GM10266 (cell line): ENCODE results near the gene IKBKE.

ENCODE experiments used
- DNase-seq: peaks from one replicate; pipeline ENCODE4 v3.0.0; 2012; ENCODE audit errors: extremely low spot score
- TF ChIP-seq, protein P1 (sequence below): IDR thresholded peaks from 2 replicates; pipeline ENCODE4 v1.5.1; 2012; ENCODE audit warnings: mild to moderate bottlenecking, low read depth; ENCODE audit not compliant: control insufficient read depth, insufficient read depth; ENCODE audit errors: missing control alignments

The IKBKE gene

DNA sequence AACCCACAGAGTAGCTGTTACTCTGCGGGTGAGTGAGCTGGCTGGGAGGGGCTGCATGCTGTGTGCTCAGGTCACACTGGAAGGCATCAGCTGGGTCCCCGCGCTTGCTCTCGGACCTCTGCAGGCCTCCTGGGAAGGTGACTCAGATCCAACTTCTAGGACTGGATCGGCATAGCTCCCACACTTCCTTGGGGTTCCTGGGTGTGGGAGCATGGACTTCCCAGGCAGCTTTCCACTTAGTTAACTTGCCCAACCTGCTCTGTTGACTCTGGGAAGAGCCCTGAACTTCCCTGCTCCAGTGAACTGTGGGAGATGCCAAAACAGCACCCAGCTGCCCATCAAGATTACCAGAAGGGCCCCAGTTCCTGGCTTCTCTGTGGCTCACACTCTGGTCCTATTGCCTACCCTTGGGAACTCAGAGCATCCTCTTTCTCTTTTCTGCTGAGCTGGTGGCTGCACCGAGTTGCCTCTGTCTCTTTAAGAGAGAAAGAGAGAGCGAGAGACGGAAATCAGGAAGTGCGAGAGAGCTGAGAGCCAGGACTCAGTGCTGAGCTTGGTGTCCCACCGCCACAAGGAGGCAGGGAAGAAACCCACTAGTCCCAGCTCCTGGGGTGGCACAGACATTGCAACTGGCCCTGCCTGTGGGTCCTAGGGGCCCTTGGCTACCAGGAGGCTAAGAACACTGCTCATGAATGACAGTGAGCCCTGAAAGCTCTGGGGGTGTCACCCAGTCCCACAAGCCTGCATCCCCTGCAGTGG, at the start of gene IKBKE:
IKBKE (plus strand) TSS at position 544 of the 759 bp plus-strand sequence. CDS start 2,752 bp downstream, outside the sequence.
- DNase-seq: peak; percentile 75

DNA sequence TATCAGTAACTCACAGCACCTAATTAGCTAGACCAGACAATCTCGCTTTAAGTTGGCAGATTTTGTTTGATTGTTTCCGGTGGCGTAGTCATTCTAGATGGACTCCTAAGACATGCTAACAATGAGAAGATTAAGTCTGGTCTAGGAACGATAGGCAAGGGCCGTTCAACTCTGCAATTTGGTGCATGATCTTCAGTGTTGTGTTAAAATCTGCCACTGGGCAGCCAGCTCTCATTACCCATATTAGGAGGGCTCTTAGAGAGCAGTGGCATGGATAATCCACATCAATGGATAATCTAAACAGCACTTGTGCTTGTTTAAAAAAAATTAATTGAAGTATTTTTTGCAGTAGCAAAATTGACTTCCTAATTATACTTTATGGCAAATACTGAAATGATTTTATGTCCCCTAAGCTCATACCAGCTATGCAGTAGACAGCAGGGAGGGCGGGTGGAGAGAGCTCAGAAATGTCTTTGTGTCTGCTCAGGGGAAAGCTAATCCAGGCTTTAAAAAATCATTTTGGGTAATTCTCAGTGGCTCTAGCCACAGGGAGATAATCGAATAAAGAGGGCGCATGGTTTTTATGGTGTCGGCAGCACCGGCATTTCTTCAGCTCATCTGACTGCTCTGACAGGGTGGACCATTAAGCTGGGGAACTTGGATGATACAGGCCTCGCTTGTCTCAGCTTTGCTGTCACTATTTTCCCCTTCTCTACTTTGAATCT, 48.5 kb upstream of the IKBKE start:
- DNase-seq: no peak
- TF ChIP-seq, protein P1, sequence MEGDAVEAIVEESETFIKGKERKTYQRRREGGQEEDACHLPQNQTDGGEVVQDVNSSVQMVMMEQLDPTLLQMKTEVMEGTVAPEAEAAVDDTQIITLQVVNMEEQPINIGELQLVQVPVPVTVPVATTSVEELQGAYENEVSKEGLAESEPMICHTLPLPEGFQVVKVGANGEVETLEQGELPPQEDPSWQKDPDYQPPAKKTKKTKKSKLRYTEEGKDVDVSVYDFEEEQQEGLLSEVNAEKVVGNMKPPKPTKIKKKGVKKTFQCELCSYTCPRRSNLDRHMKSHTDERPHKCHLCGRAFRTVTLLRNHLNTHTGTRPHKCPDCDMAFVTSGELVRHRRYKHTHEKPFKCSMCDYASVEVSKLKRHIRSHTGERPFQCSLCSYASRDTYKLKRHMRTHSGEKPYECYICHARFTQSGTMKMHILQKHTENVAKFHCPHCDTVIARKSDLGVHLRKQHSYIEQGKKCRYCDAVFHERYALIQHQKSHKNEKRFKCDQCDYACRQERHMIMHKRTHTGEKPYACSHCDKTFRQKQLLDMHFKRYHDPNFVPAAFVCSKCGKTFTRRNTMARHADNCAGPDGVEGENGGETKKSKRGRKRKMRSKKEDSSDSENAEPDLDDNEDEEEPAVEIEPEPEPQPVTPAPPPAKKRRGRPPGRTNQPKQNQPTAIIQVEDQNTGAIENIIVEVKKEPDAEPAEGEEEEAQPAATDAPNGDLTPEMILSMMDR: no peak

More for the DNA sequence above, at the start of gene IKBKE:
- TF ChIP-seq, protein P1: peak; percentile 12

DNA sequence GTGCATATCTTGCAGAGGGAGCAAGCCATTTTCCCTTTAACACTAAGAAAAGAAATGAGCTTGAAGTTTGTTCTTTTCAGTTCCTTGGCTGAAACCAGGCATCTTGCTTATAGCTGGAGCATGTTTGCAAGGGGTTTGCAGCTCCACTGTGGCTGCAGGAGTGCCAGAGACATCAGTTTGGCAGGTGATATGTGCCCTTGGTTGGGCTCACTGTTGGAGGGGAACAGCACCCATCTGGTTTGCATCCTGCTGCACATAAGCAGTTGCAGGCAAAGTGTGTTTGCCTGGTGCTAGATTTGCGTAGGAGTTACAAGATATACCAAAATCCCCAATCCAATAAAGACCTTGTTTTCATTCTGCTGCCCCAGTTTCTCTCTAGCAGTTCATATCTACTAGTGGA, 47.8 kb upstream of the IKBKE start:
- no peak for DNase-seq
- TF ChIP-seq, protein P1: no peak

DNA sequence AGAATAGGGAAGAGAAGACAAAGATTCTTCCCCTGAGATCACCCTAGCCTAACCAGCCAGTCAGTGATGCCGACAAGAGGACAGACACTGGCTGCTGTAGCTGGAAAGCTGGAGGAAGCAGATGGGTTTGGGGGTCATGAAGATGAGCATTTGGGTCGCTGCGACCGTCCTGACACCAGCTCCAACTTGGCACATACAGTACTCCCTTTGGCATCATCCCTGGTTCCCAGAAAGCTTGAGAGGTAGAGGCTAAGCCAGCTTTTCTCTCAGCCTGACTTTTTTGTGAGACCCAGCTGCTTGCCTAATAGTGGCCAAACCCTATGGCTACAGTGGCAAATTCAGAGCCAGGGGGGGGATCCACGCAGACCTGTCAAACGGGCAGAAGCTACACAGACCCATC, 43.0 kb upstream of the IKBKE start:
- DNase-seq: no peak
- TF ChIP-seq, protein P1: no peak

DNA sequence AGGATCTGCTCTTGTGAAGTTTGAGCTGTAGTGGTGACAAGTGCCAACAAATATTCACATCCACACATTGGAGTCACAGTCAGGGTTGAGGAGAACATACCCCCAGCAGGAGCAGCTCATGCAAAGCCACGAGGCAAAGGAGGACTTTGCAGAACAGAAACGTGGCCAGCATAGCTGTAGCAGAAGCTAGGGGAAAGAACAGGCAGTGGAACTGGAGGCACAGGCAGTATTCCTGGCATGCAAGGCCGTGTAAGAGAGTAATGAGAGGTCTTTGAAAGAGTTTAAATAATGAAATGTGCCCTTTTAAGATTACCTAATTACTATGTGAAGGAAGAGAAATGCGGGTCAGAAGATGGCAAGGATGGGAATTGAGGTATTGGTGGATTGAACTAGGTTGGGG, 40.9 kb upstream of the IKBKE start:
- TF ChIP-seq, protein P1: no peak
- DNase-seq: no peak

DNA sequence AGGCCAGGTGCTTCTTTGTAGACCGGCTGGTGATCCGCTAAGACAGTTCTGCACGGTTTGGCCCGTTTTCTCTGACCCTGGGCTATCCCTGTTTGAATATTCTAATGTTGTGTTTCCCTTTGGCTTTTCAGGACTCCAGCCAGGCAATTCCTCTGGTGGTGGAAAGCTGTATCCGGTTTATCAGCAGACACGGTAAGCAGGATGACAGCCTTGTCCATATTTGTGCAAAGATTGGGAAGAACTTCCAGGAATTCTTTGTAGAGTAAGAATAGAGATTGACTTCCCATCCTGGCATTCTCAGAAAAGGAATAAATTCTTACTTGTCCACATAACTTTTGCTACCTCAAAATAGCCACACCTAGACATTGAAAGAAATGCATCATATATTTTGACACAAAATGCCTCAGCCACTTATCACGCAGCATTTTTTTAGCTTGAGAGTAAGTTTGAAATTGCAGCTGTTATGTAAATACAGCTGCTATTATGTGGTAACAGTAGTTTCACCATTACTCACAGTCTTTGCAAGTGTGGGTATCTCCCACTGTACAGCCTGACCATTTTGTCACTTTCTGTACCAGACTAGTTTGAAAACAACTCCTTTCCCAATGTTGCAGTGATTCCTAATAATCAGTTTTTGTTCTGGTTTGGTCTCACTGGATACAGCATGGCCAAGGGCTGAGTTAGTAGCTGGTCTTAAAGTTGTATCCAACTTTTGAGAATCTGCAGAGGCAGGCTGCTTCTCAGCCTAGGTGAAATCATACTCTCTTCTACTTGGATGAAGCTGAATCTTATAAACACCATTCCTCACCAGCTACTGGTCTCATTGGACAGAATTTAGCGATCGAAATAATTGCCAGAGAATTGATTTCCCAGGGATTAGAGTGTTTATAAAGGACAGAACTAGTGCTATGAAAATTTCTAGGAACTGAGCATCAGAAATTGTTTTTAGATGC, 40.0 kb upstream of the IKBKE start:
- DNase-seq: peak; percentile 67
- TF ChIP-seq, protein P1: no peak
